ENCODE data around the gene OR52R1. TPM values are rescaled to one million over a fixed set of nuclear protein-coding genes. Genes with fewer than 3 reads are reported as not detected.

Gene OR52R1
- total and polyA plus RNA-seq, 2 of the 13 experiments (the other 11 are each of a cell fraction or from before 2014, with no cell fraction given), result not detected

DNA sequence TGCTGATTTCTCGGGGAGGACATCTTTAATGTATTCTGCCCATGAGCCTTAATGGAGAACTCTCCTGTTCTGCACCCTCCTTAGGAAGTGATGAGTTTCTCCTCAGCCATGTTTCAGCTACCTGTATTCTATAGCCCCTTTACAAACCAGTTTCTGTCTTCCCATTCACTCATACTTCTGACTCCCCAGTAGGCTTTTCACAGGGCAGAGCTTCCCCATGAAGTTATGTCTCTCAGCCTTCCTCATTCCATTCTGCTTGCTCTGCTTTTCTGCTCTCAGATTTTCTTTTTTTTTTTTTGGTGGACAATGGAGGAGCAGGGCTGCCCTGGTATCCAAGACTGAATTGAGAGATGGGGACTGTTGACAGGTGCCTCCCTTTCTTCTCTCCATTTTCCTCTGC, 4.3 kb upstream of the OR52R1 start:
- FAIRE-seq, result no peak
- WGBS (ENCODE audit: low lambda C conversion rate), result 0% methylated on average over 1 of the region's 1 CpG
- Histone ChIP-seq H3K27me3 (ENCODE audit: control insufficient read depth in 1 of 2, insufficient read depth in 2 of 2, low read length in 2 of 2) (peaks cover 0 to 6% of the 10 kb centered on the region in 2 experiments; a peak in 1 of 5 replicates), H3K36me3 (replicated peaks in 1 of 2; ENCODE audit: control insufficient read depth in 1 of 2, insufficient read depth in 2 of 2, low read length in 2 of 2) (no peaks in the 10 kb centered on the region), H3K9me3 (ENCODE audit: low read length) (no peaks in the 10 kb centered on the region), H3K4me1 (ENCODE audit: insufficient read depth, low read length) (no peaks in the 10 kb centered on the region), H3K4me3 (replicated peaks in 1 of 3; ENCODE audit: insufficient read depth in 1 of 3, low read depth in 2 of 3, low read length in 3 of 3) (no peak overlapping the region), H2AFZ (ENCODE audit: low read length) (no peak overlapping the region), H3K4me2 (ENCODE audit: low read depth, low read length) (no peak overlapping the region), H4K20me1 (ENCODE audit: insufficient read depth, low read length) (no peaks in the 10 kb centered on the region), H3K79me2 (ENCODE audit: insufficient read depth, low read length) (no peaks in the 10 kb centered on the region), H3K9ac (ENCODE audit: insufficient read depth, low read depth, low read length) (no peak overlapping the region), H3K27ac (ENCODE audit: extremely low read length, insufficient read depth, low read length) (no peak overlapping the region)
- no peak for ATAC-seq
- no peak for DNase-seq (ENCODE audit: low spot score)
- intact Hi-C loops (cut with micrococcal nuclease; ENCODE audit: unreplicated experiment) (no loop called here), in situ Hi-C loops (cut with HindIII; ENCODE audit: extremely low pct_ligation_motif_present, low pct_unique_long_range_greater_than_20kb) (no loop called here)
- TF ChIP-seq ZNF160 (CRISPR knock-in tag; IDR thresholded peaks at IDR 0.05), result no peak
- TF ChIP-seq, protein P1, sequence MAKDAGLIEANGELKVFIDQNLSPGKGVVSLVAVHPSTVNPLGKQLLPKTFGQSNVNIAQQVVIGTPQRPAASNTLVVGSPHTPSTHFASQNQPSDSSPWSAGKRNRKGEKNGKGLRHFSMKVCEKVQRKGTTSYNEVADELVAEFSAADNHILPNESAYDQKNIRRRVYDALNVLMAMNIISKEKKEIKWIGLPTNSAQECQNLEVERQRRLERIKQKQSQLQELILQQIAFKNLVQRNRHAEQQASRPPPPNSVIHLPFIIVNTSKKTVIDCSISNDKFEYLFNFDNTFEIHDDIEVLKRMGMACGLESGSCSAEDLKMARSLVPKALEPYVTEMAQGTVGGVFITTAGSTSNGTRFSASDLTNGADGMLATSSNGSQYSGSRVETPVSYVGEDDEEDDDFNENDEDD (CRISPR knock-in tag; IDR thresholded peaks at IDR 0.05; ENCODE audit: borderline replicate concordance), result no peak
- no peak for TF ChIP-seq IKZF4 (CRISPR knock-in tag; IDR thresholded peaks at IDR 0.05; ENCODE audit: borderline replicate concordance, low read depth, not compliant biosample characterization)
- no peak for TF ChIP-seq HDAC6 (IDR thresholded peaks at IDR 0.05; ENCODE audit: low read depth, low read length)
- no peak for TF ChIP-seq KDM5A (IDR thresholded peaks at IDR 0.05; ENCODE audit: borderline replicate concordance, low read length)
- no peak for TF ChIP-seq MIXL1 (CRISPR knock-in tag; IDR thresholded peaks at IDR 0.05)
- TF ChIP-seq, protein P2, sequence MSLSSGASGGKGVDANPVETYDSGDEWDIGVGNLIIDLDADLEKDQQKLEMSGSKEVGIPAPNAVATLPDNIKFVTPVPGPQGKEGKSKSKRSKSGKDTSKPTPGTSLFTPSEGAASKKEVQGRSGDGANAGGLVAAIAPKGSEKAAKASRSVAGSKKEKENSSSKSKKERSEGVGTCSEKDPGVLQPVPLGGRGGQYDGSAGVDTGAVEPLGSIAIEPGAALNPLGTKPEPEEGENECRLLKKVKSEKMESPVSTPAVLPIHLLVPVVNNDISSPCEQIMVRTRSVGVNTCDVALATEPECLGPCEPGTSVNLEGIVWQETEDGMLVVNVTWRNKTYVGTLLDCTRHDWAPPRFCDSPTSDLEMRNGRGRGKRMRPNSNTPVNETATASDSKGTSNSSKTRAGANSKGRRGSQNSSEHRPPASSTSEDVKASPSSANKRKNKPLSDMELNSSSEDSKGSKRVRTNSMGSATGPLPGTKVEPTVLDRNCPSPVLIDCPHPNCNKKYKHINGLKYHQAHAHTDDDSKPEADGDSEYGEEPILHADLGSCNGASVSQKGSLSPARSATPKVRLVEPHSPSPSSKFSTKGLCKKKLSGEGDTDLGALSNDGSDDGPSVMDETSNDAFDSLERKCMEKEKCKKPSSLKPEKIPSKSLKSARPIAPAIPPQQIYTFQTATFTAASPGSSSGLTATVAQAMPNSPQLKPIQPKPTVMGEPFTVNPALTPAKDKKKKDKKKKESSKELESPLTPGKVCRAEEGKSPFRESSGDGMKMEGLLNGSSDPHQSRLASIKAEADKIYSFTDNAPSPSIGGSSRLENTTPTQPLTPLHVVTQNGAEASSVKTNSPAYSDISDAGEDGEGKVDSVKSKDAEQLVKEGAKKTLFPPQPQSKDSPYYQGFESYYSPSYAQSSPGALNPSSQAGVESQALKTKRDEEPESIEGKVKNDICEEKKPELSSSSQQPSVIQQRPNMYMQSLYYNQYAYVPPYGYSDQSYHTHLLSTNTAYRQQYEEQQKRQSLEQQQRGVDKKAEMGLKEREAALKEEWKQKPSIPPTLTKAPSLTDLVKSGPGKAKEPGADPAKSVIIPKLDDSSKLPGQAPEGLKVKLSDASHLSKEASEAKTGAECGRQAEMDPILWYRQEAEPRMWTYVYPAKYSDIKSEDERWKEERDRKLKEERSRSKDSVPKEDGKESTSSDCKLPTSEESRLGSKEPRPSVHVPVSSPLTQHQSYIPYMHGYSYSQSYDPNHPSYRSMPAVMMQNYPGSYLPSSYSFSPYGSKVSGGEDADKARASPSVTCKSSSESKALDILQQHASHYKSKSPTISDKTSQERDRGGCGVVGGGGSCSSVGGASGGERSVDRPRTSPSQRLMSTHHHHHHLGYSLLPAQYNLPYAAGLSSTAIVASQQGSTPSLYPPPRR (CRISPR knock-in tag; IDR thresholded peaks at IDR 0.05; ENCODE audit: borderline replicate concordance), result no peak
- no peak for TF ChIP-seq HDAC1 (CRISPR knock-in tag; IDR thresholded peaks at IDR 0.05)
- no peak for TF ChIP-seq ESRRA (CRISPR knock-in tag; IDR thresholded peaks at IDR 0.05; ENCODE audit: low read depth)
- TF ChIP-seq KLF9 (CRISPR knock-in tag; IDR thresholded peaks at IDR 0.05; ENCODE audit: low read depth), result no peak
- no peak for TF ChIP-seq SOX5 (CRISPR knock-in tag; IDR thresholded peaks at IDR 0.05; ENCODE audit: borderline replicate concordance)
- no peak for TF ChIP-seq ZBTB8A (CRISPR knock-in tag; IDR thresholded peaks at IDR 0.05; ENCODE audit: borderline replicate concordance, low read depth)
- TF ChIP-seq ZNF225 (CRISPR knock-in tag; IDR thresholded peaks at IDR 0.05), result no peak
- no peak for TF ChIP-seq NAIF1 (CRISPR knock-in tag; IDR thresholded peaks at IDR 0.05; ENCODE audit: borderline replicate concordance)
- TF ChIP-seq ZNF264 (CRISPR knock-in tag; IDR thresholded peaks at IDR 0.05), result no peak
- TF ChIP-seq, protein P3, sequence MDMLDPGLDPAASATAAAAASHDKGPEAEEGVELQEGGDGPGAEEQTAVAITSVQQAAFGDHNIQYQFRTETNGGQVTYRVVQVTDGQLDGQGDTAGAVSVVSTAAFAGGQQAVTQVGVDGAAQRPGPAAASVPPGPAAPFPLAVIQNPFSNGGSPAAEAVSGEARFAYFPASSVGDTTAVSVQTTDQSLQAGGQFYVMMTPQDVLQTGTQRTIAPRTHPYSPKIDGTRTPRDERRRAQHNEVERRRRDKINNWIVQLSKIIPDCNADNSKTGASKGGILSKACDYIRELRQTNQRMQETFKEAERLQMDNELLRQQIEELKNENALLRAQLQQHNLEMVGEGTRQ (IDR thresholded peaks at IDR 0.05; ENCODE audit: low read depth, low read length), result no peak
- TF ChIP-seq, protein P3 (CRISPR knock-in tag; IDR thresholded peaks at IDR 0.05; ENCODE audit: borderline replicate concordance), result no peak
- ChIA-PET POLR2A (no interaction called here), CTCF (ENCODE audit: low intra/inter-chr PET ratio, low total read pairs) (no interaction called here)
- no TSS peak for BruUV-seq (replicated peaks)
